ENCODE results near the gene GRM7.
"Not testable (repeated sequence)": the region's sequence is repeated elsewhere in the genome, so short reads cannot be mapped to it uniquely, and the experiment has no call there.

The GRM7 gene

DNA sequence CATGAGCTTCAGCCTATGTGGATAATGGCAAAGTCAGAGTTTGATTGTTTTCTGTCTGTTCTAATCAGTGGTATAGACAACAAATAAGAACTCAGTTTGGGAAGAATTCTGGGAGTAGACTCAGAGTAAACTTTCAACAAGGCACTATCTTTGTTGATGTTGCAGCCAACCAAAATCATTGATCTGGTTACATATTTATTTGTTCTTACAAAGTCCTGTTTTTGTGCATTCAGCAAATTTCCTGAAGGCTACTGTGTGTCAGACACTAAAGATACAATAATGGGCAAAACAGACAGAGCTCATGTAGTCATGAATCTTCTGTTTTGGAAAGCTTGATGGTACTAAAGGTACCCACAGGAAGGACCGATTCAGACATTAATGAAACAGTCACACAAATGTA, 55.0 kb downstream of the GRM7 start:
- no peak for DNase-seq (ENCODE audit: low read depth)
- H3K4me3 ChIP-seq (ENCODE audit: low read length) = no peak overlapping the region
- TF ChIP-seq, protein P1, sequence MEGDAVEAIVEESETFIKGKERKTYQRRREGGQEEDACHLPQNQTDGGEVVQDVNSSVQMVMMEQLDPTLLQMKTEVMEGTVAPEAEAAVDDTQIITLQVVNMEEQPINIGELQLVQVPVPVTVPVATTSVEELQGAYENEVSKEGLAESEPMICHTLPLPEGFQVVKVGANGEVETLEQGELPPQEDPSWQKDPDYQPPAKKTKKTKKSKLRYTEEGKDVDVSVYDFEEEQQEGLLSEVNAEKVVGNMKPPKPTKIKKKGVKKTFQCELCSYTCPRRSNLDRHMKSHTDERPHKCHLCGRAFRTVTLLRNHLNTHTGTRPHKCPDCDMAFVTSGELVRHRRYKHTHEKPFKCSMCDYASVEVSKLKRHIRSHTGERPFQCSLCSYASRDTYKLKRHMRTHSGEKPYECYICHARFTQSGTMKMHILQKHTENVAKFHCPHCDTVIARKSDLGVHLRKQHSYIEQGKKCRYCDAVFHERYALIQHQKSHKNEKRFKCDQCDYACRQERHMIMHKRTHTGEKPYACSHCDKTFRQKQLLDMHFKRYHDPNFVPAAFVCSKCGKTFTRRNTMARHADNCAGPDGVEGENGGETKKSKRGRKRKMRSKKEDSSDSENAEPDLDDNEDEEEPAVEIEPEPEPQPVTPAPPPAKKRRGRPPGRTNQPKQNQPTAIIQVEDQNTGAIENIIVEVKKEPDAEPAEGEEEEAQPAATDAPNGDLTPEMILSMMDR (conservative IDR thresholded peaks at IDR 0.05; ENCODE audit: low read length) = no peak

DNA sequence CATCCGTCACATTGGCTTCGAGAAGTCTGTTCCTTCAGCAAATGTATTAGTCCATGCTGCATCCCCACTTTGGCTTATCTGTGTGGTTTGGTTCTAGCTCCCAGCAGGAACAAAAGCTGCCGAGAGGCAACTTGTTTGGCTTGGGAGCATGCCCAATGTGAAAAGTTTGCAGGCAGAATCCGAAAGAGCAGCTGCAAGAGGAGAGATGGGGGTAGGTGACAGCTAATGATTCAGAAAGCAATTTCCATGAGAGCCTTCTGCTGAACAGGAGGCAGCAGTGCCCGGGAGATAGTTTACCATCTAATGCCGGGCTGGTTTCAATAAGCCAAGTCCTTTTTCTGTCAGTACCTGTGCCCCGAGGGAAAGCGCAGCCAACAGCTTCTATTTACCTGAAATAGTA, 60.2 kb downstream of the GRM7 start:
- no peak overlapping the region for H3K4me3 ChIP-seq (ENCODE audit: low read length)
- no peak for DNase-seq (ENCODE audit: low read depth)
- TF ChIP-seq, protein P1 (conservative IDR thresholded peaks at IDR 0.05; ENCODE audit: low read length) = no peak

DNA sequence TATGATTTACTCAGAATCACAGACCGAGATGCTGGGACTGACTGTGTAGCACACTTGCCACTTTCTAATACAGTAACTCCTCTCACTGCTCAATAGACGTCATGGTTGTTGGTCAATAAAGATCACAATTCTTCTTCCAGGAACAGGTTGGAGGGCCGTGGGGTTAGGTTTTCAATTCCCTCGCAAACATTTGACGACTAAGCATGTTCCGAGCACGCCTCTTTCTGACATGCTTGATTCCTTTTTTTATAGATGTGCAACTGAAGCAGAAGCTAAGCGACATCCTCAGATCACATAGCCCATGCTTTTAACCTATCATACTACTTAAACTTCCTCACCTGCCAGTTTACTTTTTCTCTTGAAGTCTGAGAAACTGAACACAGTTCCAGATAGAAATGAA, 61.0 kb downstream of the GRM7 start:
- TF ChIP-seq, protein P1 (conservative IDR thresholded peaks at IDR 0.05; ENCODE audit: low read length) = no peak
- H3K4me3 ChIP-seq (ENCODE audit: low read length) = no peak overlapping the region
- DNase-seq (ENCODE audit: low read depth) = no peak

DNA sequence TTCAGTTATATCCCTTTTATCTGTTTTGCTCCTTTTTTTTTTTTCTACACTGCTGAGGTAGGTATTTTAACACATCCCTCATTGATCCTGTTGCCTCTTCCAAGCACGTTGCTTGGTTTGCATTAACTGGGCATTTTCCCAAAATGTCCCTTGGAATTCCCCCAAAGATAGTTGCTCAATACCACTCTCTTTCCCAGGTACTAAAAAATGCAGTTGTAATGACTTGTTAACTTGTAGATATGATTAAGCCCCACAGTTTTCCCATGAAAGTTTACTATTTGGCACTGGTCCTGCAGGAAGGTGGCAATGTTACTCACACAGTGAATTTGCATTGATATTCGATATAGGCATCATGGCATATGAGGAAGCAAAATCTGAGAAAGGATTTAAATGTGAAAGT, 67.1 kb downstream of the GRM7 start:
- DNase-seq (ENCODE audit: low read depth) = no peak
- no peak overlapping the region for H3K4me3 ChIP-seq (ENCODE audit: low read length)
- TF ChIP-seq, protein P1 (conservative IDR thresholded peaks at IDR 0.05; ENCODE audit: low read length) = no peak

DNA sequence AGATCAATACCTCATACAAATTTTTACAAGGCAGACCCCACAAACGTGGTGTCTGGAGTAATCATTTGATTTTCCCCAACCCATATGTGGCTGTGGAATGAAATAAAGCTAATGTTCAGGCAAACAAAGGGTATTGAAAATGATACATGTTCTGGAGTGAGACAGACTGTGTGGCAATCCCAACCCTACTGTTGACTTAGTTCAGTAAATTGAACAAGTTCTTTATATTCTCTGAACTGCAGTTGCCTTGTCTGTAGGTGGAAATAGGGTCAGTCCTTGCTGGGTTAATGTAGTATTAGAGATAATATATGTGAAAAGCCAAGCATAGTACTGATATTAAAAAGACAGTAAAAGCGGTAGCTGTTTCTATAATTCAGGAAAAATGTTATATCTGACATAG, 69.0 kb downstream of the GRM7 start:
- TF ChIP-seq, protein P1 (conservative IDR thresholded peaks at IDR 0.05; ENCODE audit: low read length) = no peak
- no peak for DNase-seq (ENCODE audit: low read depth)
- H3K4me3 ChIP-seq (ENCODE audit: low read length) = no peak overlapping the region

DNA sequence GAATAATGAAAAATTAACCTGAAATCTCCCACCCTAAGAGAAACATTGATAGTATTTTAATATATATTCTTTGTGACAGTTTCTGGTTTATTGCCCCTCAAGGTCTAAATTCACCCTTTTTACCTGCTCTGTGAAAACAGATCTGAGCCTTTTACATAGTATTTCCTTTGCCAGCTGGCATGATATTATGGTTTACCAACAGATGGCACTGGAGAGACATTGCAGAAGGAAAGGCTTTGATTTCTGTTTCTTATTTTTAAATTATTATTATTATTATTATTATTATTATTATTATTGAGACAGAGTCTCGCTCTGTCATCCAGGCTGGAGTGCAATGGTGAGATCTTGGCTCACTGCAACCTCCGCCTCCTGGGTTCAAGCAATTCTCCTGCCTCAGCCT, 74.5 kb downstream of the GRM7 start:
- not testable (repeated sequence) for H3K4me3 ChIP-seq (ENCODE audit: low read length); DNase-seq (ENCODE audit: low read depth)

DNA sequence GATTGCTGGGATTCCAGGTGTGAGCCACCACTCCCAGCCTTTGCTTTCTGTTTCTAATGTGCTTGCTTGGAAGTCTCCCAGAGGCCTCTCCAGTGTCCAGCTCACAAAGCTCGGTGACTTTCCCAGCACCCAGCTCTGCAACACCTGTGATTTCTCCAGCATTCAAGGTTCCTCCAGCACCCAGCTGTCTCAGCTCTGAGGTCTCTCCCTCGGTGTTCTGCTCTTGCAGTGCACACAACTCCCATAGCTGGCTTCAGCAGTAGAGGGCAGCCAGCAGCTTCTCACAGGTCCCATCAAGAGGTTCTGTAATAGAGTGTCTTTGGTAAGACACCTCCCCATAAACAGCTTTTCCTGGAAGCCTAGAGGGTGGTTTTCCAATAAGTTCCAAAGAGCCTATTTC, 75.1 kb downstream of the GRM7 start:
- DNase-seq (ENCODE audit: low read depth) = no peak

More for the DNA sequence above, 75.1 kb downstream of the GRM7 start:
- H3K4me3 ChIP-seq (ENCODE audit: low read length) = no peak overlapping the region
- TF ChIP-seq, protein P1 (conservative IDR thresholded peaks at IDR 0.05; ENCODE audit: low read length) = no peak
